Hepatocyte (in vitro differentiated cells): ENCODE results near the gene S100A3. TPM values are rescaled to one million over a fixed set of nuclear protein-coding genes. Genes with fewer than 3 reads are reported as not detected.

ENCODE experiments used
- DNase-seq: peaks from one replicate; pipeline ENCODE4 v3.0.0-alpha.2; 2016; ENCODE audit warnings: low spot score
- H2AFZ ChIP-seq: fragments of 200-600 bp; sonication (generic); 2 replicates; pipeline ENCODE4 v1.6.0; 2016; ENCODE audit warnings: antibody characterized with exemption, mild to moderate bottlenecking
- H3K27ac ChIP-seq: fragments of 200-600 bp; sonication (generic); 2 replicates; pipeline ENCODE4 v1.5.1; 2016; ENCODE audit warnings: mild to moderate bottlenecking
- H3K27me3 ChIP-seq: fragments of 200-600 bp; sonication (generic); 2 replicates; pipeline ENCODE4 v1.6.1; 2016
- H3K36me3 ChIP-seq: fragments of 200-600 bp; sonication (generic); replicated peaks from 2 replicates; pipeline ENCODE4 v1.5.1; 2016; ENCODE audit warnings: low read depth; ENCODE audit not compliant: insufficient read depth
- H3K4me1 ChIP-seq: fragments of 200-600 bp; sonication (generic); 2 replicates; pipeline ENCODE4 v1.5.1; 2016; ENCODE audit warnings: mild to moderate bottlenecking, moderate library complexity; ENCODE audit not compliant: insufficient read depth
- H3K4me2 ChIP-seq: fragments of 200-600 bp; sonication (generic); 2 replicates; pipeline ENCODE4 v1.6.0; 2016
- H3K4me3 ChIP-seq: fragments of 200-600 bp; sonication (generic); 2 replicates; pipeline ENCODE4 v1.5.1; 2016; ENCODE audit warnings: mild to moderate bottlenecking
- H3K79me2 ChIP-seq: fragments of 200-600 bp; sonication (generic); 2 replicates; pipeline ENCODE4 v1.6.0; 2017; ENCODE audit warnings: mild to moderate bottlenecking
- H3K9me2 ChIP-seq: fragments of 200-600 bp; sonication (generic); replicated peaks from 2 replicates; pipeline ENCODE4 v1.6.0; 2017; ENCODE audit warnings: mild to moderate bottlenecking; ENCODE audit not compliant: insufficient read depth
- H3K9me3 ChIP-seq: fragments of 200-600 bp; sonication (generic); 2 replicates; pipeline ENCODE4 v1.5.1; 2016; ENCODE audit warnings: low read depth, mild to moderate bottlenecking
- H4K20me1 ChIP-seq: fragments of 200-600 bp; sonication (generic); 2 replicates; pipeline ENCODE4 v1.6.0; 2016; ENCODE audit warnings: mild to moderate bottlenecking; ENCODE audit not compliant: insufficient read depth, poor library complexity, severe bottlenecking
- EZH2 ChIP-seq: fragments of 200-600 bp; sonication (generic); IDR thresholded peaks from 2 replicates; pipeline ENCODE4 v1.6.1; 2016; ENCODE audit warnings: antibody characterized with exemption, mild to moderate bottlenecking, borderline replicate concordance
- EZH2phosphoT487 ChIP-seq: fragments of 200-600 bp; sonication (generic); IDR thresholded peaks from one replicate; pipeline ENCODE4 v1.6.1; 2018; ENCODE audit warnings: antibody characterized with exemption, mild to moderate bottlenecking, low read depth, moderate library complexity; ENCODE audit not compliant: unreplicated experiment, severe bottlenecking
- WGBS: methylation state at CpG from one replicate; pipeline ENCODE4 v1.1.6; 2016; ENCODE audit warnings: low lambda C conversion rate; ENCODE audit errors: missing lambda C conversion rate; 5-methylcytosine and 5-hydroxymethylcytosine counted together
- polyA plus RNA-seq: library from polyadenylated mRNA; unstranded; fragments of >200 nt; fragmentation: Nextera tagmentation; extraction: Ambion mirVana; gene quantifications from 2 replicates; pipeline ENCODE4 v1.2.1, GENCODE V29; 2016
- total RNA-seq: library from RNA; depleted of rRNA; stranded (reverse); fragments of >200 nt; gene quantifications from 2 replicates; pipeline ENCODE4 v1.2.3, GENCODE V29; 2014
- TF ChIP-seq, protein P1 (sequence below): fragments of 200-600 bp; sonication (generic); IDR thresholded peaks from 2 replicates; pipeline ENCODE4 v1.5.1; 2016; ENCODE audit warnings: antibody characterized with exemption, mild to moderate bottlenecking; ENCODE audit not compliant: poor library complexity

S100A3 gene
- total and polyA plus RNA-seq, 2 experiments from 2014 or later = 1.9 to 2.7 TPM

DNA sequence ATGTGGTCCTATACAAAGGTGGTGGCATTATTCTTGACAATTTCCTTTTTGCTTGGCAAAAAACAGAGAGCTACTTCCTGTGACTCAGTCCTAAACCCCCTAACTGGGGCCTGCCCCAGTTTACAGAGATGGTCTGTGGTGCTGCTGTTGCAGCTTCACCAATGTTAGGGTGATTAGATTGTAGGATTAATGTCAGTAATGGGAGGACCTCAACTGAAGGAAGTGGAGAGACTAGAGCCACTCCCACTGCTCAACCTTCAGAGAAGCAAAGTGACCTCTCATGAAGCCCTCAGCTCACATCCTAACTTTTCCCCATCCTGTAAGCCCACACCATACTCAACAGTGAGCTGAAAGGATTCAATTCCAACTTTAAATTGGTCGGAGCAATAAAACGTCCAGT lies 16.9 kb downstream of the S100A3 start:
- H4K20me1 ChIP-seq = no peaks in the 10 kb centered on the region
- no peaks in the 10 kb centered on the region for H3K27me3 ChIP-seq
- H2AFZ ChIP-seq = peak overlapping the region; percentile 45
- H3K9me2 ChIP-seq = no peaks in the 10 kb centered on the region
- peaks cover 43% of the 10 kb centered on the region for H3K4me1 ChIP-seq
- peak overlapping the region; percentile 87 for H3K4me2 ChIP-seq
- no peak for DNase-seq
- no peaks in the 10 kb centered on the region for H3K9me3 ChIP-seq
- H3K79me2 ChIP-seq = peaks cover 18% of the 10 kb centered on the region
- H3K4me3 ChIP-seq = no peak overlapping the region
- 67% methylated on average over 2 of the region's 2 CpGs for WGBS
- TF ChIP-seq, protein P1, sequence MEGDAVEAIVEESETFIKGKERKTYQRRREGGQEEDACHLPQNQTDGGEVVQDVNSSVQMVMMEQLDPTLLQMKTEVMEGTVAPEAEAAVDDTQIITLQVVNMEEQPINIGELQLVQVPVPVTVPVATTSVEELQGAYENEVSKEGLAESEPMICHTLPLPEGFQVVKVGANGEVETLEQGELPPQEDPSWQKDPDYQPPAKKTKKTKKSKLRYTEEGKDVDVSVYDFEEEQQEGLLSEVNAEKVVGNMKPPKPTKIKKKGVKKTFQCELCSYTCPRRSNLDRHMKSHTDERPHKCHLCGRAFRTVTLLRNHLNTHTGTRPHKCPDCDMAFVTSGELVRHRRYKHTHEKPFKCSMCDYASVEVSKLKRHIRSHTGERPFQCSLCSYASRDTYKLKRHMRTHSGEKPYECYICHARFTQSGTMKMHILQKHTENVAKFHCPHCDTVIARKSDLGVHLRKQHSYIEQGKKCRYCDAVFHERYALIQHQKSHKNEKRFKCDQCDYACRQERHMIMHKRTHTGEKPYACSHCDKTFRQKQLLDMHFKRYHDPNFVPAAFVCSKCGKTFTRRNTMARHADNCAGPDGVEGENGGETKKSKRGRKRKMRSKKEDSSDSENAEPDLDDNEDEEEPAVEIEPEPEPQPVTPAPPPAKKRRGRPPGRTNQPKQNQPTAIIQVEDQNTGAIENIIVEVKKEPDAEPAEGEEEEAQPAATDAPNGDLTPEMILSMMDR = no peak
- H3K36me3 ChIP-seq = no peaks in the 10 kb centered on the region
- peak overlapping the region; percentile 94 for H3K27ac ChIP-seq

DNA sequence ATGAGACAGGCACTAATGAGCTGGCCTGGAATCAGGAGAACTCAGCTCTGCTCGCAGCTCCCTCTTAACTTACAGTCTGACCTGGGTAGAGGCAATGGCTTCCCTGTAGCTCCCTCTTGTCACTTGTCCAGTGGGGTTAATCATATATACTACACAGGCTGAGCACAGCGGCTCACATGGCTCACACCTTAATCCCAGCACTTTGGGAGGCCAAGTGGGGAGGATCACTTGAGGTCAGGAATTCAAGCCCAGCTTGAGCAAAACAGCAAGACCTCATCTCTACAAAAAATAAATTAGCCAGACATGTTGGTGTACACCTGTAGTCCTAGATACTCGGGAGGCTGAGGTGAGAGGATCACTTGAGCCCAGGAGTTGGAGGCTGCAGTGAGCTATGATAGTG lies 17.4 kb downstream of the S100A3 start:
- Histone ChIP-seq H3K4me2 (no peak overlapping the region), H3K36me3 (no peaks in the 10 kb centered on the region), H3K27me3 (no peaks in the 10 kb centered on the region), H4K20me1 (no peaks in the 10 kb centered on the region), H3K9me3 (no peaks in the 10 kb centered on the region), H3K79me2 (peaks cover 18% of the 10 kb centered on the region), H3K9me2 (no peaks in the 10 kb centered on the region), H3K4me3 (no peak overlapping the region), H3K4me1 (peaks cover 40% of the 10 kb centered on the region), H2AFZ (no peak overlapping the region), H3K27ac (peak overlapping the region; percentile 94)
- 86% methylated on average over 3 of the region's 3 CpGs for WGBS
- DNase-seq = no peak
- TF ChIP-seq EZH2 (no peak), EZH2phosphoT487 (no peak)
- TF ChIP-seq, protein P1 = no peak

DNA sequence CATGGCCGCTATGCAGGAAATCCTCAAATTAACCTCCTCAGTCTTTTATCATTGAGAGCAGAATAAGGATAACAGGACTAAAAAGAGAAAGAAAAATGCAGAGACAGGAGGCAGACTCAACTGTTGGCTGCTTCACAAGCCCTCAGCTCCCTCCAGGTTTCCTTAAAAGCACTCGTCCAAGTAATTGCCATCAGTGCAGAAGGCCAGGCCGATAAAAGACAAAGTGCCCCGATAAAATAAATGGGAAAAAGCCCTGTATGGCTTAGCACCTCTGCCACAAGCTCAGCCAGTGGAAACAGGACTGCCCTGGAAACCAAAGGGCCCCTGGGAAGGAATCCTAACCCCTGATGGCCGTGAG lies 21.4 kb downstream of the S100A3 start:
- no peak overlapping the region for H3K27ac ChIP-seq
- H3K9me2 ChIP-seq = no peaks in the 10 kb centered on the region
- peaks cover 11% of the 10 kb centered on the region for H3K4me1 ChIP-seq
- 70% methylated on average over 5 of the region's 5 CpGs for WGBS
- no peak for DNase-seq
- no peaks in the 10 kb centered on the region for H3K27me3 ChIP-seq
- no peak overlapping the region for H3K4me3 ChIP-seq
- TF ChIP-seq, protein P1 = no peak
- TF ChIP-seq EZH2phosphoT487 (no peak), EZH2 (no peak)
- no peaks in the 10 kb centered on the region for H3K79me2 ChIP-seq
- H3K9me3 ChIP-seq = no peaks in the 10 kb centered on the region
- no peak overlapping the region for H2AFZ ChIP-seq
- H4K20me1 ChIP-seq = no peaks in the 10 kb centered on the region
- no peaks in the 10 kb centered on the region for H3K36me3 ChIP-seq
- H3K4me2 ChIP-seq = no peak overlapping the region

DNA sequence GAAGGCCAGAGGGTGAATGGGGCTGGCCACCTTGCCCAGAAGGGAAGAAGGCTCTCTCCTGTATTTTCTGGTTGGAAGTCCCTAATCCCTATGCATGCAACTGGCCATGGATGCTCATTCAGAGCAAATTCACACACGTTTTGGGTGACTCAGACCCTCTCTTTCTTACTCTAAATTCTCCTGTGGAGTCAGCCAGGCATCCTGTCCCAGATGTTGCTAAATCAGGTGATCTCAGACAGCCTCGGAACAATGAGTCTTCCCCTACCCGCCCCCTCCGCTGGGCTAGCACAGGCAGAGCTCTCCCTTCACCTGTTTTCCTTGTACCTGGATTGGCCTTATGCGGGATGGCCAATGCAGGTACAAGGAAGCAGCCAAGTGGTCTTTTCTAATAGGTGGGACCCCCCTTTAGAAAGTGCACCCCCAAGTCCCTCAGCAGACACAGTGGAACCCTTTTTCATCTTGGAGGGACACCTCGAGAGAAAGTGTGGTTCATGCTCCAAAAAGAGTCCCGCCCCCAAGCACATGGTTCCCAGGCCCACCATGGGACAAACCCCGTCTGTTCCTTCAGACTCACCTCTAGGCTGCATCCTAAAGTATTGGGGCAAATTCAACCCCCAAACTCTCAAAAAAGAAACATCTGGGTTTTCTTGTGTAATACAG lies 21.9 kb downstream of the S100A3 start:
- Histone ChIP-seq H3K9me3 (no peaks in the 10 kb centered on the region), H3K27me3 (no peaks in the 10 kb centered on the region), H4K20me1 (no peaks in the 10 kb centered on the region), H3K4me1 (peaks cover 6% of the 10 kb centered on the region), H3K4me2 (no peak overlapping the region), H2AFZ (no peak overlapping the region), H3K79me2 (no peaks in the 10 kb centered on the region), H3K9me2 (no peaks in the 10 kb centered on the region), H3K36me3 (no peaks in the 10 kb centered on the region), H3K27ac (no peak overlapping the region), H3K4me3 (no peak overlapping the region)
- TF ChIP-seq, protein P1 = no peak
- WGBS = 83% methylated on average over 8 of the region's 8 CpGs
- no peak for DNase-seq
